NCI-H2171 (cell line): ENCODE measurements around the gene PARP1.
"Not testable (repeated sequence)": the region's sequence is repeated elsewhere in the genome, so short reads cannot be mapped to it uniquely, and the experiment has no call there.

Experiments used
- DNase-seq: peaks from one replicate; lab custom pipeline; 2025; lab: John Stamatoyannopoulos, UW

PARP1 gene

GRCh38 chr1:226349801-226350518 is 57.9 kb downstream of the PARP1 start:
- no peak for DNase-seq

DNA sequence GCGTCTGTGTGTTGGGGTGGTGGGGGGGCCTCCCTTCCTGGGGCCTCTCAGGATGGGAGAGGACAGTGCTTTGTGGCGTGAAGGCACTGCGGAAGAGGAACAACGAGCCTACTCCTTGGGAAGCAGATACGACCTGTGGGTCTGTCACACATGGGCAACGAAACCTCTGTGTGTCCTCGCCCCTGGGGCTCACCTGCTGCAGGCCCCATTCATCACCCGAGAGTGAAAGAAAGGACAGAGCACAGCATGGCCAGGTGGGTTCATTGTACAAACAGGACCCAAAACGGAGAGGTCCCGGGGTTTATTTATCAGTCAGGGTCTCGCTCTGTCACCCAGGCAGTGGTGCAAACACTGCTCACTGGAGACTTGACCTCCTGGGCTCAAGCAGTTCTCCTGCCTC is 58.8 kb downstream of the PARP1 start:
- no peak for DNase-seq

GRCh38 chr1:226344441-226345259 is 63.2 kb downstream of the PARP1 start:
- DNase-seq: no peak

DNA sequence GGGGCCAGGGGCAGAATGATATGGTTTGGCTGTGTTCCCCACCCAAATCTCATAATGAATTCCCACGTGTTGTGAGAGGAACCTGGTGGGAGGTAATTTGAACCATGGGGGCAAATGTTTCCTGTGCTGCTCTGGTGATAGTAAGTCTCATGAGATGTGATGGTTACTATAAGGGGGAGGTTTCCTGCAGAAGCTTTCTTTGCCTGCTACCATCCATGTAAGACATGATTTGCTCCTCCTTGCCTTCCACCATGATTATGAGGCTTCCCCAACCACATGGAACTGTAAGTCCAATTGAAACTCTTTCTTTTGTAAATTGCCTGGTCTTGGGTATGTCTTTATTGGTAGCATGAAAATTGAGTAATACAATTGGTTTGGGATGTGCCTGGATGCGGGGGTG is 65.2 kb downstream of the PARP1 start:
- no peak for DNase-seq

GRCh38 chr1:226340111-226340510 is 67.8 kb downstream of the PARP1 start:
- not testable (repeated sequence) for DNase-seq

- no peak for DNase-seq
Measured at GRCh38 chr1:226337276-226337875, 70.5 kb downstream of the PARP1 start.

DNA sequence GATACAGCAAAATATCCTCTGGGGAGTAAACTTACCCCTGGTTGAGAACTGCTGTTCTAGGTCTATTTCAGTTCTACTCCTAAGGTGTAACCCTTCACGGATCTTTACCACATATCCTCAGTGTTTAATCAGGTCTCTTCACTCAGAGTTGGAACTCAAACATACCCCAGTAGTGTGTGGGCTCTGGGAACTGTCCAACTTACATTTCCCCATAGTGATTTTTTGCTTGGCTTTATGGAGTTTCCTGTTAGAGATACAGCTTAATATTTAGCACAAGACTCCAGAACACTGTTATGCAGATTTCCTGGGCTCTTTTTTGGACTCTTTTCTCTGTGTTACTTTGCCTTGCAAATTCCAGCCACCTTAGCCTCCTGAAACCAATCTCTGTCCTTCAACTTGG is 72.2 kb downstream of the PARP1 start:
- DNase-seq: no peak

DNA sequence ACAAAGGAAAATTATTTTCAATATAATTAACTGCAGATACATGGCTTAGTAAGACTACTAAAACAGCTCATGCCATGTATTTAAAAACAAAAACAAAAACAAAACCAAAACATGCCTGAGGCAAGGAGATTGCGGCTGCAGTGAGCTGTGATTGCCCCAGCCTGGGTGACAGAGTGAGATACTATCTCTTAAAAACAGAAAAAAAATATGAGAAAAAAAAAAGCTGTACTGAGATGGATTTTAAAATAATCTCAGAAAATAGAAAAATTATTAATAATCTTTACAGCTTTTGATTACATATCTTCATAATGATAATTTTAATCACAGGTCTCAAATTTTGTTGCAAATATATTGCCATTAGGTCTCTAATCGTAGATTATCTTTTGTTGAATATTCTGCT is 74.9 kb downstream of the PARP1 start:
- DNase-seq: no peak

GRCh38 chr1:226329237-226329636 is 78.7 kb downstream of the PARP1 start:
- DNase-seq: no peak

DNA sequence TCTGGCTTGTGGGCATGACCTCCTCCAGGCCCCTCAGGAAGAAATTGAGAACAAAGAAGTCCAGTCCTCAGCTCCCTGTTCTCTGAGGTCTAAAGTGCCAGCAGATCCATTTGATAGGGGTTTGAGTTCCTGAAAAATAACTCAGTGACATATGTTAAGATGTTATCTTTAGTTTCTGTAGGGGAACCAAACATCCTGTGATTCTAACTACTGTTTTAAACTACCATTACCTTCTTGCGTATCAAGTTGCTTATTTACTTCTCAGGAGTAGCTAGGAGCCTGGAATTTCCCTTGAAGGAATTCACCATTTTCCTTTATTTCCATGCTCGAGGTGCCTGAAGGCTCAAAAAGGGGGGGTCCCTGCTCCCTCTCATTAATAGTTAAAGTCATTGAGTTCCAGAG is 80.1 kb downstream of the PARP1 start:
- DNase-seq: peak; percentile 26

DNA sequence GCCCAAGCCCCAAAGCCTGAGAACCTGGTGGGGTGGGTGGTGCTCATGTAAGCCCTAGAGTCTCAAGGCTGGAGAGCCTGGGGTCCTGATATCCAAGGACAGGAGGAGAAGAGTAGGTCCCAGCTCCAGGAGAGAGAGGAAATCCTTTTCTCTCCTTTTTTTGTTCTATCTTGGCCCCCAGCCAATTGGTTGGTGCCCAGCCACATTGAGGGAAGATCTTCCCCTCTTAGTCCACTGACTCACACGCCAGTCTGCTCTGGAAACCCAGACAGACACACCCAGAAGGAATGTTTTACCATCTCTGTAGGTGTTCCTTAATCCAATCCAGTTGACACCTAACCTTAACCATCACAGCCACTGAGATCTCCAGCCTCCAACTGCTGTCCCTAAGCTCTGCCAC is 82.7 kb downstream of the PARP1 start:
- no peak for DNase-seq

GRCh38 chr1:226324479-226324878 is 83.4 kb downstream of the PARP1 start:
- DNase-seq: no peak

DNA sequence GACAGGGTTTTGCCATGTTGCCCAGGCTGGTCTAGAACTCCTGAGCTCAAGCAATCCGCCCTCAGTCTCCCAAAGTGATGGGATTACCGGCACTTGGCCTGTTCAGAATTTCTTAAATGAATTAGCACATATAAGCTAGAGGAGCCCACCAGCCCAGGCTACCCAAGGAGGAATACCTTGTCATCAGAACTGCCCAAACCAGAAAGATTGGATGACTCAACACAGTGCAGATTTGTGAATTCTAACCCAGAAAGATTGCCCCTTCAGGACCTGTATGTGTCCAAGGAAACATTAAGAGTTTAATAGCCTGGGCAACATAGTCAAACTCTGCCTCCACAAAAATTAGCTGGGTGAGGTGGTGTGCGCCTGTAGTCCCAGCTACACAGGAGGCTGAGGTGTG is 84.9 kb downstream of the PARP1 start:
- DNase-seq: no peak

GRCh38 chr1:226320930-226321329 is 87.0 kb downstream of the PARP1 start:
- DNase-seq: no peak

- DNase-seq: no peak
Measured at GRCh38 chr1:226318471-226318870, 89.4 kb downstream of the PARP1 start.

GRCh38 chr1:226314055-226314454 is 93.8 kb downstream of the PARP1 start:
- DNase-seq: no peak

DNA sequence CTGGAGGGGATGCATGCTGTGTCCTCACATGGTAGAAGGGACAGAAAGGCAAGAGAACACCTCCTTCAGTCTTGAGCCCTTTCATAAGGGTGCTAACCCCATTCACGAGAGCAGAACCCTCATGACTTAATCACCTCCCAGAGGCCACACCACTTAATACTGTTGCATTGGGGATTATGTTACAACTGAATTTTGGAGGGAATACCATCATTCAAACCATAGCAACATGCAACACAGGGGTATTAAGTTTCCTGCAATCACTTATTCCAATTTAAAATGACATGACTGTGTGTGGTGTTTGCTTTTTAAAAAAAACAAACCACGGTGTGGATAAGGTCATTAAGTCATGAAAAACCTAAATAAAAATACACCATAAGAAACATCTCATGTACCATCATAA is 95.8 kb downstream of the PARP1 start:
- no peak for DNase-seq

DNA sequence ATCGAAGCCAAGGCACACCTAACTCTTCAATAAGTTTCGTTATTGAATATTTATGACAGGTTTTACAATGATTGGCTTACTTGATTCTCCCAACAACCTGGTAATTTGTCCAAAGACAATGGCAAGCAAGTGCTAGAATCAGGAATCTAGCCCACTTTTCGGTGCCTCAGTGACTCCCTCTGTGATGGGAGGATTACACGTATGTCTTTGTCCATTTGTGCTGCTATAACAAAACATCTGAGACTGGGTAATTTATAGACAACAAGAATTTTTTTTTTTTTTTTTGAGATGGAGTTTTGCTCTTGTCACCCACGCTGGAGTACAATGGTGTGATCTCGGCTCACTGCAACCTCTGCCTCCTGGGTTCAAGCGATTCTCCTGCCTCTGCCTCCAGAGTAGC is 96.5 kb downstream of the PARP1 start:
- DNase-seq: no peak
